LHCN-M2 (cell line): ENCODE results near the gene NTN4. TPM values are rescaled to one million over a fixed set of nuclear protein-coding genes. Genes with fewer than 3 reads are reported as not detected.
"Not testable (repeated sequence)": the region's sequence is repeated elsewhere in the genome, so short reads cannot be mapped to it uniquely, and the experiment has no call there.

ENCODE experiments used
- DNase-seq: peaks from one replicate; pipeline ENCODE4 v3.0.0-alpha.2; 2012; ENCODE audit warnings: low read depth
- total RNA-seq: library from RNA; depleted of rRNA; stranded (reverse); fragments of >200 nt; gene quantifications from 2 replicates; pipeline ENCODE4 v1.2.3, GENCODE V29; 2014

Gene NTN4
- total RNA-seq, 1 experiment from 2014 or later: 19.0 TPM

- DNase-seq: no peak
Measured at GRCh38 chr12:95661360-95661759, 129.2 kb downstream of the NTN4 start.

- DNase-seq: no peak
Measured at GRCh38 chr12:95658386-95658785, 132.2 kb downstream of the NTN4 start.

GRCh38 chr12:95654665-95655064, 135.9 kb downstream of the NTN4 start:
- not testable (repeated sequence) for DNase-seq

GRCh38 chr12:95653771-95654546, 136.6 kb downstream of the NTN4 start:
- DNase-seq: peak; percentile 41

- no peak for DNase-seq
Measured at GRCh38 chr12:95651681-95652080, 138.9 kb downstream of the NTN4 start.

GRCh38 chr12:95648990-95649791, 141.4 kb downstream of the NTN4 start:
- DNase-seq: no peak

GRCh38 chr12:95646781-95647190, 143.8 kb downstream of the NTN4 start:
- no peak for DNase-seq

DNA sequence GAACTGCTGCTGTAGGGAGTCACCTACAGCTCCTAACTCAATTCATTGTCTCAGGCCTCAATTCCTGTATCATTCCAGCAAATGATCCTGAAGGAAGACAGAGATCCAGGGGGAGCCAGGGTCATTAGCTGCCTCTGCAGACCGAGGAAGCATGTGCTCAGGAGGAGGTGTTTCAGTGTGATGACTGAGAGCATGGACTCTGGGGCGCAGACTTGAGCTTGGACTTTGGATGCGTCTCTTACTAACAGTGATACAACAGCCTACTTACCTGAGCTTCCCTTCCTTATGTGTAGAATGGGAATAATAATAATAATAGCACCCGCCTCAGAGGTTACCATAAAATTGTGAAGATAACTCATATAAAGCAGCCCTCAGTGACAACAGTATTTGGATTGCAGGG, 147.3 kb downstream of the NTN4 start:
- no peak for DNase-seq

DNA sequence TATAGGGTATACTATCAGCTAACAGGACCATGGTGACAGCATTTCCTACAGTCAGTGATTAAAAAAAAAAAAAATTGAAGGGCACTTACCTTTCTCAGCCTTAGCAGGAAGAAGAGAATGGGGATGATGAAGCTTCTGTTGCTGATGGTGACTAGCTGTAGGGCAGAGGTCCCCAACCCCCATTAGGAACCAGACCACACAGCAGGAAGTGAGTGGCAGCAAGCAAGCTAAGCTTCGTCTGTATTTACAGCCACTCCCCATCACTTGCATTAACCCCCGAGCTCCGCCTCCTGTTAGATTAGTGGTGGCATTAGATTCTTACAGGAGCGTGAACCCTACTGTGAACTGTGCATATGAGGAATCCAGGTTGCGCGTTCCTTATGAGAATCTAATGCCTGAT, 148.0 kb downstream of the NTN4 start:
- no peak for DNase-seq

GRCh38 chr12:95641299-95641952, 149.1 kb downstream of the NTN4 start:
- no peak for DNase-seq

DNA sequence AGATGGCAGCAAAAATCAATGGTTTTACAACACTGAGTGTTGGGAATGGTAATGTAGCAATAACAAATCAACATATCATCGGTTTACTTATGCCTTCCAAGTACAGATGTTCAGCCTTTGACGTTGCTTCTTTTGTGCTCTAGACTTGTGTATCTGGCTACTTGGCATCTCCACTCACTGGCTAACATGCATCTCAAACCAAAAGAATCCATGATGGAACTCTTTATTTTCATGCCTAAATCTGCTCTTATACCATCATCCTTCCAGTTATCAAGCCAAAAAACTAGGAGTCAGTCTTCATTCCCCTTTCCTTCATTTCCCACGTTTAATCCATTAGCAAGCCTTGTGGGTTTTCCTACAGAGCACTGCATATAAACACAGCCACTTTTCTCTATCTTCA, 150.0 kb downstream of the NTN4 start:
- DNase-seq: no peak

DNA sequence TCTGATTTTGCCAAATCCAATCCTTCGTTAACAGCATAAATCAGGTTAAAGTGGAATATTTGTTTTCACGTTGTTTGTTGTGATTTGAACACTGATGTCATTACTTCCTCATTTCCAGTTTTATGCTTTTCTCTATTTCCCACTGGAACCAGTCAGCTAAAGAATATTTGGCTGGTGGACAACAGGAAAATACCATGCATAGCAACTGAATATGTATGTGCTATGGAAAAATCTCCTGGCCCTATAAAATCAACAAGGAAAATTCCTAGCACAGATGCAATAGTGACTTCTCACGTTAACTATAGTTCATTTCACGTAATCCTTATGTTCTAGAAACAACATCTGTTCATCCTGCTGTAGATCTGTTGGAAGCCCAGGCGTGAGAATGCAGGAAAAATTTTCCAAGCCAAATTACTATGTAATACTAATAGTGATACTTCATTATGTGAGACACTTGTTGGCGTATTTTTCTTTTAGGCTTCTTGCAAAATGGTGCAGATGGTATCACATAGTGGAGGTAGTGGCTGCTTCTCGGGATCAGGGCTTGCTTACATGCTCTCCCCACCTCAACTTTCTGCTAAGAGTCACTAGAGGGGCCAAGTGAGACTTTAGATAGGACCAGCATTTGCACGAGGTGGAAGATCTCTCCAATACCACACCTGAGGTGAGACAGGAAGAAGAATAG, 153.0 kb downstream of the NTN4 start:
- DNase-seq: peak; percentile 67

DNA sequence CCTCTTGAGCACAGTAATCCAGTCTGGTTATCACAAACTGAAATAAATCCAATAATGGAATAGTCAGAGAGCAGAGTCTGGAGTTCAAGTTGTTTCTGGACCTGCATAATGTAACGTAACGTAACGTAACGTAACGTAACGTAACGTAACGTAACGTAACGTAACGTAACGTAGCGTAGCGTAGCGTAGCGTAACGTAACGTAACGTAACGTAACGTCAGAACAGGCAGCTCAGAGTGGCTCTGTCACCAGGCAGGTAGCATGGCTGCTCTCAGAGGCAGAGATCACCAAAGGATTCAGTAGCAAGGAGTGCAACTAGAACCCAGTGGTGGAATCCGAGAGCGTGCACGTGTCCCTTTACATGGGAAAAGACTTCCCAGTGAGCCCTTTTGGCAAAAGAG, 153.6 kb downstream of the NTN4 start:
- peak; percentile 21 for DNase-seq

- DNase-seq: no peak
Measured at GRCh38 chr12:95634622-95635621, 155.6 kb downstream of the NTN4 start.

- DNase-seq: peak; percentile 44
Measured at GRCh38 chr12:95633732-95634465, 156.7 kb downstream of the NTN4 start.

GRCh38 chr12:95633049-95633731, 157.4 kb downstream of the NTN4 start:
- DNase-seq: peak; percentile 88

DNA sequence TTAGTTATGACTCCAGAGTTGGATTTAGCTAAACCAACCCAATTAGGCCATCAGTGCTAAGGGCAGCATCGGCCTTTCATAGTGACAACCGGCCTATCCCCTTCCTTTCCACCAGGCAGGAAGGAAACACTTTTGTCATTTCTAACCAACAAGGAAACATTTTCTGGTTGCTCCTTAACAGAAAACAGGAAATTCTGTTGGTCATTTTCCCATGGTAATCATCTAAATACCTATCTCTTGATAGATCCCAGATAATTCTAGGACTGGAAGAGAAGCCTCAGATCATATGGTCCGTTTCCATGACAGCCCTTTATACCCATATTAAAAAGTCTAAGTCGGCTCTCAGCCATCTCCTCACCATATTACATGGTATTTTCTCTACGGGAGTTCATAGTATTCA, 160.1 kb downstream of the NTN4 start:
- DNase-seq: no peak

DNA sequence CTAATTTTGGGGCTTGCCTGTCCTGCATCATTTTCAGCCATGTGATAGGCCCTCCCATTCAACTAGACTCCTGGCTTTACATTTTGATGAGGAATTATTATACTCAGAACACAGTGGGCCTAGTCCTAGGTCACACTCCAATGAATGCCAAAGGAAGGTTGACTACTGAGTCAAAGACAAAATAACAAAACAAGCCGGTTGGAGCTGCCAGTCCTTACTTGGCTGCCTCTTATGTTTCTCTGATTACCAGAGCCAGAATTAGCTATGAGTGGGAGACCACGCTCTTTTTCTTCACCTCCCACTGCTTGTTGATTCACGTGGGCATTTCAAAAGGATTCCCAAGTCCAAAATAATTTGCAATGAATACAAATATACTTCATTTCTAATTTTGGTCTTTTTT, 161.2 kb downstream of the NTN4 start:
- no peak for DNase-seq

GRCh38 chr12:95626854-95627253, 163.7 kb downstream of the NTN4 start:
- no peak for DNase-seq
